Central memory CD8-positive, alpha-beta T cell (primary cell): ENCODE results near the gene SUPT4H1.
A peak's percentile ranks its signal among the peaks of the same experiment; 100 is the strongest.

Experiments used
- ATAC-seq: fragments of 150-1000 bp; cut with Tn5 transposase; replicated peaks from 2 replicates; pipeline ENCODE4 v1.10.0; 2022; ENCODE audit warnings: mild to moderate bottlenecking, moderate FRiP score, moderate number of reproducible peaks; ENCODE audit not compliant: poor library complexity, severe bottlenecking; ENCODE audit errors: extremely low read depth
- DNase-seq, 2 donors: peaks; one replicate each; pipeline ENCODE4 v3.0.0; 2021; ENCODE audit warnings: low spot score in 2 of 2
- H3K27ac Mint-ChIP-seq: one replicate; pipeline ENCODE4 v1.8.0; 2022; ENCODE audit warnings: low read depth, mild to moderate bottlenecking, moderate library complexity, mixed read lengths
- H3K27me3 Mint-ChIP-seq: one replicate; pipeline ENCODE4 v1.8.0; 2022; ENCODE audit warnings: mixed read lengths
- H3K36me3 Mint-ChIP-seq: one replicate; pipeline ENCODE4 v1.8.0; 2022; ENCODE audit warnings: mild to moderate bottlenecking, moderate library complexity, mixed read lengths; ENCODE audit not compliant: insufficient read depth
- H3K4me1 Mint-ChIP-seq: one replicate; pipeline ENCODE4 v1.8.0; 2022; ENCODE audit warnings: mixed read lengths
- H3K4me3 Mint-ChIP-seq: one replicate; pipeline ENCODE4 v1.8.0; 2022; ENCODE audit warnings: mild to moderate bottlenecking, moderate library complexity, mixed read lengths
- H3K9me3 Mint-ChIP-seq: one replicate; pipeline ENCODE4 v1.8.0; 2022; ENCODE audit warnings: mixed read lengths

The SUPT4H1 gene

DNA sequence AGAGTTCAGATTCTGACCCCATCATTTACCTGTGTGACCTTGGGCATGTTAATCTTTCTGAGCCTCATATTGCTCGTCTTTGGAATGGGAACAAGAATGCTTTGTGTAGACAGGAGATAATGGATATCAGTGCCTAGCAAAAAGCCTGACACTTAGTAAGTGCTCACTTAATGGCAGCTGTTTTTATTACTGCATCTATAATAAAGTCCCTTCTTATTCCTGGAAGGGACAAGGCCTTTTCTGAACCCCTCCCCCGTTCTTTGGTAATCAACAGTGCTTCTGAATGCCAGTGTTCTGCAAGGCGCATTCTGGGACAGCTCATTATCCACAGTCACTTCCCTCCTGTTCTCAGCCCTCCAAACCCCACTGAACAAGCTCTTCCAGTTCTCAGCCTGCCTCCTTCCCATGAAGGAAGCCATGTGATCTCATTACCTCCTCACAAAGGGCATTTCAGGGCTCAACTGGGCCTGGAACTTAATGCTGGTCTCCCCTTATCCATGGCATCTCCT lies 25.1 kb upstream of the SUPT4H1 start:
- DNase-seq = no peak
- H3K9me3 Mint-ChIP-seq = no peaks in the 10 kb centered on the region
- H3K27ac Mint-ChIP-seq = no peak overlapping the region
- no peak overlapping the region for H3K4me3 Mint-ChIP-seq
- peaks cover 43% of the 10 kb centered on the region for H3K4me1 Mint-ChIP-seq
- peaks cover 10% of the 10 kb centered on the region for H3K36me3 Mint-ChIP-seq
- no peaks in the 10 kb centered on the region for H3K27me3 Mint-ChIP-seq
- ATAC-seq = no peak

GRCh38 chr17:58376472-58377000 lies 24.5 kb upstream of the SUPT4H1 start:
- H3K4me3 Mint-ChIP-seq = no peak overlapping the region
- DNase-seq (no peak), ATAC-seq (no peak)
- no peaks in the 10 kb centered on the region for H3K27me3 Mint-ChIP-seq
- peaks cover 43% of the 10 kb centered on the region for H3K4me1 Mint-ChIP-seq
- no peaks in the 10 kb centered on the region for H3K9me3 Mint-ChIP-seq
- H3K36me3 Mint-ChIP-seq = peaks cover 10% of the 10 kb centered on the region
- no peak overlapping the region for H3K27ac Mint-ChIP-seq

DNA sequence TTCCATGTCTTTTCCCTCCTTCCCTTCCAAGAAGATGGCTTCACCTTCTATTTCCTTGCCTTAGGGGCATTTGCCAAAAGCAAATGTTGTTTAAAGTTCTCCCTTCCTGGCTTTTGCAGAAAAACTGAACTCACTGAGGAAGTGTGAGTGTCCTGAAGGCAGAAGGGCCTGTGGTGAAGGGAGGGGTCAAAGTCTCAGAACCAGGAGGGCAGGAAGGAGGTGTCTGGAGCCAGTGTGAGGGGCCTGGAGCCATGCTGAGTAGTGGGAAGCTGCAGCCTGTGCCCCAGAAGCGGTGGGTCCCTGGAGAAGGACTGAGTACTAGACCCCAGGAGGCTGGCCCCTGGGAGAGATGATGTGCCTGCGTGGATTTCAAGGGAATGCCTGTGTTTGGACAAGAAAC lies 23.8 kb upstream of the SUPT4H1 start:
- no peak overlapping the region for H3K4me3 Mint-ChIP-seq
- peaks cover 7% of the 10 kb centered on the region for H3K36me3 Mint-ChIP-seq
- no peak overlapping the region for H3K27ac Mint-ChIP-seq
- DNase-seq (no peak), ATAC-seq (no peak)
- H3K4me1 Mint-ChIP-seq = peaks cover 43% of the 10 kb centered on the region
- H3K9me3 Mint-ChIP-seq = no peaks in the 10 kb centered on the region
- no peaks in the 10 kb centered on the region for H3K27me3 Mint-ChIP-seq

DNA sequence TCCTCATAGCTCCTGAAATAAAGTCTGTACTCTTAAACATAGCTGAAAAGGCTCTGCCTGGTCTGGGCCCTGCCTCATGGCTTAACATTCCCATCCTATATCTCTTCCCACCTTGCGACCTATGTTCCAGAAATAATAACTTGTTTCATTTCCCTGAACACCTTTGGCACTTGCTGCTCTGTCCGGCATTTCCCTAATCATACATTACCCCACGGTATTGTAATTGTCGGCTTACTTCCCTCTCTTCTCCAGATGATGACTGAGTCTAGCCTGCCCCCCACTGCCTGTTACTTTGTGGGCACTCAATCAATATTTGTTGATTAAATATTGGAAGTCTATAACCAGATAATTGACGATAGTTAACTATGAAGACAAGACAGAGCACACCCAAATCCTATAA lies 23.3 kb upstream of the SUPT4H1 start:
- H3K27ac Mint-ChIP-seq = no peak overlapping the region
- ATAC-seq (no peak), DNase-seq (no peak)
- H3K36me3 Mint-ChIP-seq = peaks cover 8% of the 10 kb centered on the region
- no peak overlapping the region for H3K4me3 Mint-ChIP-seq
- H3K27me3 Mint-ChIP-seq = no peaks in the 10 kb centered on the region
- H3K4me1 Mint-ChIP-seq = peaks cover 46% of the 10 kb centered on the region
- no peaks in the 10 kb centered on the region for H3K9me3 Mint-ChIP-seq

- H3K27ac Mint-ChIP-seq = no peak overlapping the region
- H3K4me1 Mint-ChIP-seq = peaks cover 45% of the 10 kb centered on the region
- no peaks in the 10 kb centered on the region for H3K9me3 Mint-ChIP-seq
- H3K27me3 Mint-ChIP-seq = no peaks in the 10 kb centered on the region
- ATAC-seq = no peak
- H3K4me3 Mint-ChIP-seq = no peak overlapping the region
- peaks cover 8% of the 10 kb centered on the region for H3K36me3 Mint-ChIP-seq
- DNase-seq = no peak
These were observed 21.9 kb upstream of the SUPT4H1 start for GRCh38 chr17:58373923-58374322.

DNA sequence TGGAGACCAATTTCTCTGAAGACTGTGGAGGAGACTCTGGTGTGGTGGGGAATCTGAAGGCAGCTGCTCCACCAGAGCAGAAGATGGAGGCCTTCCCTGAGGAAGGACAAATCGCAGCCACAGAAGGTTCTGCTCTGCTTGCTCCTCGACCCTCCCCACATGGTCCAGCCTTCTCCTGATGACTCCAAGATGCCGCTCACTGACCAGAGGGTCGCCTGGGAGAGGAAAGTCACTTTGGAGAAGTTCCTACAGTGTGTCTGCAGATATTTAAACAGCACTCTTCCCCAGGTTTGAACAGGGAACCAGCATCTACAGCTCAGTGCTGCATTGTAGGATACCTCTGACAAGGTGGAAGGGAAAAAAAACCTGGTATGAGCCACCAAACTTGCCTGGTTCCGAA lies 21.0 kb upstream of the SUPT4H1 start:
- H3K27me3 Mint-ChIP-seq = no peaks in the 10 kb centered on the region
- H3K4me1 Mint-ChIP-seq = peaks cover 47% of the 10 kb centered on the region
- DNase-seq = no peak
- H3K4me3 Mint-ChIP-seq = no peak overlapping the region
- H3K36me3 Mint-ChIP-seq = peaks cover 8% of the 10 kb centered on the region
- no peaks in the 10 kb centered on the region for H3K9me3 Mint-ChIP-seq
- ATAC-seq = no peak
- no peak overlapping the region for H3K27ac Mint-ChIP-seq

DNA sequence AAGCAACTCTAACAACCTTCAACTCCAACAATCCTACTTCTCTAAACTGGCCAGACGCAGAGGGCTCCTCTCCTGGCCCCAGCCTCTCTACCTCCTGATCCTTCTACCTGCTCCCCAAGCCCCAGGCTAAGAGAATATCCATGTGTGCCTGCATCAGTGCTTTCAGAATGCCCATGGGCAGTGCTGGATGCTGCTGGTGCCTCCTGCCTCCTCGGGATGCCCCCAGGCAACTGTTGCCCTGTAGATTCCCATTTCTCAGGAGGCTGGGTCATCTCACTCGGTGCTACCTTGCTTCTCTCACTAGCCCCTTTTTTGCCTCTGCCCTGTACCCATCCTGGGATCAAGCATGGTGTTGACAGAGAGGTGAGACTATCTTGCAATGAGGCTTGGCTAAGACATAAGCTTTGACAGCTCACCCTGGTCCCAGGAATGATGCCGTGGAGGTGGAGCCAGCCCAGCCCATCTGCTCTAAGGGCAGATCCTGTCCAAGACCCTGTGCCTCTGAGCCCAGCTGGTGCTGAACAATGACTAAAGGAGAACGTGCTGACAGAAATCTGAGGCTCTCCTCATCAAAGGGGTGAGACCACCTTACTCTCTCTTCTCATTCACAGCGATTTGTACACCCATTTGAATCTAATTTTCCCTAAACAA lies 19.4 kb upstream of the SUPT4H1 start:
- H3K27ac Mint-ChIP-seq = peak overlapping the region; percentile 88

GRCh38 chr17:58370716-58371115 lies 18.7 kb upstream of the SUPT4H1 start:
- peak overlapping the region; percentile 71 for H3K4me3 Mint-ChIP-seq
- peaks cover 47% of the 10 kb centered on the region for H3K4me1 Mint-ChIP-seq
- peak overlapping the region; percentile 88 for H3K27ac Mint-ChIP-seq
- no peaks in the 10 kb centered on the region for H3K27me3 Mint-ChIP-seq
- no peak for ATAC-seq
- H3K9me3 Mint-ChIP-seq = no peaks in the 10 kb centered on the region
- peaks cover 8% of the 10 kb centered on the region for H3K36me3 Mint-ChIP-seq
- no peak for DNase-seq

More for the DNA sequence above, 19.4 kb upstream of the SUPT4H1 start:
- H3K9me3 Mint-ChIP-seq = no peaks in the 10 kb centered on the region
- peaks cover 47% of the 10 kb centered on the region for H3K4me1 Mint-ChIP-seq
- peak overlapping the region; percentile 71 for H3K4me3 Mint-ChIP-seq
- peaks cover 8% of the 10 kb centered on the region for H3K36me3 Mint-ChIP-seq
- H3K27me3 Mint-ChIP-seq = no peaks in the 10 kb centered on the region
- ATAC-seq (no peak), DNase-seq (no peak)

DNA sequence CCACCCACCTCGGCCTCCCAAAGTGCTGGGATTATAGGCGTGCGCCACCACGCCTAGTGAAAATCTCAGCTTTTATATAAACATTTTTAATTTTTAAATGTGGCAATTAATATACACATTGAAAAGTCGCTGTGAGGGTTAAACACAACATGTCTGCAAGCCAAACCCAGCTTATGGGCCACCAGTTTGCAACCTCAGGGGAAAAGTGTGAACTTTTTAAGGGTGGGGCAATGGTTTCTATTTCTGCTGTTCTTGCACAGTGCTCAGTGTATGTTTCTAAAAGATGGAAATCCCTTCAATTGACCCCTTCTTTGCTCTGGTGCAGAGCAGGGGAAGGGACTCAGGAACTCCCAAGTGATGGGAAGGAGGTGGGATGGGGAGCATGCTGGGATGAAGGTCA lies 18.3 kb upstream of the SUPT4H1 start:
- ATAC-seq (peak; percentile 85), DNase-seq (no peak)
- Mint-ChIP-seq H3K36me3 (peaks cover 8% of the 10 kb centered on the region), H3K27ac (peak overlapping the region; percentile 88), H3K9me3 (no peaks in the 10 kb centered on the region), H3K4me1 (peaks cover 47% of the 10 kb centered on the region), H3K4me3 (peak overlapping the region; percentile 71), H3K27me3 (no peaks in the 10 kb centered on the region)

DNA sequence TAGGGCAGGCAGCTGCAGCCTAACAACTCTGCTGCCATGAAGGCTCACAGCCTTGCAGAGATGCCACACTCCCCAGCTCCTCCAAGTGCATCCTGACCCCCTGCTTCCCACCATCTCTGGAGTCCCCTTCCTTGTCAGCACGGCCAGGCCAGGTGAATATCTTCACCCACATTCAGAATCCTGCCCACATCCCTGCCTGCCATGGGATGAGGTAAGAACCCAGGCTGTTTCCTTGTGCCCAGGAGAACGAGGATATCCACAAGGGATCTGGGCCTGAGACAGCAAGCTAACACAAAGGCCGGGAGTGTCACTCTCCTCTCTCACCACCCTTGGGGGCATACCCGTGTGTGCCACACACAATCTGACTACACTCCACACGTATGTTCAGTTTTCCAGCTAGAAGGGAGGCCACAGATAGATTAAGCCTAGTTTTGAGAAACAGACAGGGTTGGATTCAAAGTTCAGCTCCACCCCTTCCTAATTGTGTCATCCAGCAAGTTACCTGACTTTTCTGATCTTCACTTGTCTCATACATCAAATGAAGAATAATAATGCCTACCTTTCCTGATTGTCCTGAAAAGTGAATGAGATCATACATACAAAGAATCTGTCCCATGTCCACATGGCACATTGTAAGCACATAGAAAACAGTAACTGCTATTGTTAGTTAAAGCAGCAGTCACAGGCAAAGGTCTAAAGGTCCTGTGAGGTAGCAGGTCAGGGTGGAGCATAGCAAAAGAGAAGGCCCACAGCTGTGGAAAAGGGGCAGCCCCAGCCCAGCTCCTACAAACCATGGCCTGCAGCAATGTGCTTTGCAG lies 17.4 kb upstream of the SUPT4H1 start:
- no peaks in the 10 kb centered on the region for H3K9me3 Mint-ChIP-seq
- DNase-seq (no peak), ATAC-seq (no peak)
- H3K36me3 Mint-ChIP-seq = peaks cover 10% of the 10 kb centered on the region
- no peaks in the 10 kb centered on the region for H3K27me3 Mint-ChIP-seq
- peak overlapping the region; percentile 80 for H3K27ac Mint-ChIP-seq
- peaks cover 41% of the 10 kb centered on the region for H3K4me1 Mint-ChIP-seq
- H3K4me3 Mint-ChIP-seq = peak overlapping the region; percentile 71

- ATAC-seq (no peak), DNase-seq (no peak)
- peak overlapping the region; percentile 80 for H3K27ac Mint-ChIP-seq
- H3K36me3 Mint-ChIP-seq = peaks cover 6% of the 10 kb centered on the region
- H3K9me3 Mint-ChIP-seq = no peaks in the 10 kb centered on the region
- no peaks in the 10 kb centered on the region for H3K27me3 Mint-ChIP-seq
- H3K4me3 Mint-ChIP-seq = peak overlapping the region; percentile 71
- peaks cover 41% of the 10 kb centered on the region for H3K4me1 Mint-ChIP-seq
These were observed 16.8 kb upstream of the SUPT4H1 start for GRCh38 chr17:58368860-58369213.

DNA sequence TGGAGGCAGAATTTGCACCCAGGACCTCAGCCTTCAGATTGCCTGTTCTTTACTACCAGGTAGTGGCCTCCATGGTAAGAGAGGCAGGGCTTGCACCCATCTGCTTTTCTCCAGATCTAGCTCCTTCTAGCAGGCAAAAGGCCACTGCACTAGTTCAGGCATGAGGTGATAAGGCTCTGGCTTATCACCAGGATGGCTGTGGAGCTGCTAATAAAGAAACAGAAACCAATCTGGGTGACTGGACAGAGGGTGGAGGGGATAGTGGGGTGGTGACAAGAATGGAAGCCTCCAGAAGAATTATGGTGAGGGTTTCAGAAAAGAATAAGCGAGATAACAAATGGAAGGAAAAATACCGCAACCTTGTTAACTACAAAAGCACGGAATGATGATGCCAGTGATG lies 15.5 kb upstream of the SUPT4H1 start:
- H3K9me3 Mint-ChIP-seq = no peaks in the 10 kb centered on the region
- no peak for ATAC-seq
- H3K27ac Mint-ChIP-seq = no peak overlapping the region
- peaks cover 36% of the 10 kb centered on the region for H3K4me1 Mint-ChIP-seq
- no peaks in the 10 kb centered on the region for H3K27me3 Mint-ChIP-seq
- DNase-seq = no peak
- no peak overlapping the region for H3K4me3 Mint-ChIP-seq
- H3K36me3 Mint-ChIP-seq = peaks cover 6% of the 10 kb centered on the region
